GM18505 (cell line): ENCODE data around the gene PRKCZ.

Experiments
- ATAC-seq: cut with Tn5 transposase; IDR thresholded peaks from one replicate; pipeline ENCODE4 v1.9.1; 2021; ENCODE audit not compliant: unreplicated experiment
- POLR2A ChIP-seq: IDR thresholded peaks from 4 replicates; pipeline ENCODE4 v1.6.1; 2011; ENCODE audit warnings: borderline replicate concordance; ENCODE audit not compliant: insufficient read depth, insufficient read length; ENCODE audit errors: extremely low read depth

Gene PRKCZ

GRCh38 chr1:2072109-2072806 is 22.0 kb downstream of the PRKCZ start:
- TF ChIP-seq POLR2A, result no peak
- no peak for ATAC-seq

- ATAC-seq, result no peak
These were observed 22.7 kb downstream of the PRKCZ start for GRCh38 chr1:2072891-2073290.

GRCh38 chr1:2073382-2074230 is 23.4 kb downstream of the PRKCZ start:
- no peak for TF ChIP-seq POLR2A
- no peak for ATAC-seq

More at GRCh38 chr1:2072891-2073290, 22.7 kb downstream of the PRKCZ start:
- no peak for TF ChIP-seq POLR2A

GRCh38 chr1:2074396-2074795 is 24.2 kb downstream of the PRKCZ start:
- no peak for TF ChIP-seq POLR2A
- no peak for ATAC-seq

- ATAC-seq, result no peak
- TF ChIP-seq POLR2A, result no peak
These were observed 24.9 kb downstream of the PRKCZ start for GRCh38 chr1:2074944-2075740.

- no peak for TF ChIP-seq POLR2A
- ATAC-seq, result no peak
These were observed 26.6 kb downstream of the PRKCZ start for GRCh38 chr1:2076826-2077225.

- no peak for ATAC-seq
These were observed 28.0 kb downstream of the PRKCZ start for GRCh38 chr1:2078170-2078569.

GRCh38 chr1:2079396-2080085 is 29.3 kb downstream of the PRKCZ start:
- no peak for TF ChIP-seq POLR2A
- ATAC-seq, result no peak

More at GRCh38 chr1:2078170-2078569, 28.0 kb downstream of the PRKCZ start:
- TF ChIP-seq POLR2A, result no peak

- no peak for TF ChIP-seq POLR2A
- no peak for ATAC-seq
These were observed 29.9 kb downstream of the PRKCZ start for GRCh38 chr1:2080140-2080539.

- no peak for TF ChIP-seq POLR2A
- ATAC-seq, result no peak
These were observed 30.7 kb downstream of the PRKCZ start for GRCh38 chr1:2080884-2081283.

GRCh38 chr1:2081326-2081885 is 31.2 kb downstream of the PRKCZ start:
- TF ChIP-seq POLR2A, result no peak
- ATAC-seq, result no peak

GRCh38 chr1:2082064-2082463 is 31.9 kb downstream of the PRKCZ start:
- ATAC-seq, result no peak
- no peak for TF ChIP-seq POLR2A

- no peak for TF ChIP-seq POLR2A
- no peak for ATAC-seq
These were observed 33.5 kb downstream of the PRKCZ start for GRCh38 chr1:2083666-2084065.

- TF ChIP-seq POLR2A, result no peak
These were observed 34.1 kb downstream of the PRKCZ start for GRCh38 chr1:2084306-2084705.

More at GRCh38 chr1:2084306-2084705, 34.1 kb downstream of the PRKCZ start:
- ATAC-seq, result no peak
